Measurements from ENCODE around the gene ELFN2.

GRCh38 chr22:37416389-37416788 lies 10.9 kb downstream of the ELFN2 start:
- TF ChIP-seq, protein P1, sequence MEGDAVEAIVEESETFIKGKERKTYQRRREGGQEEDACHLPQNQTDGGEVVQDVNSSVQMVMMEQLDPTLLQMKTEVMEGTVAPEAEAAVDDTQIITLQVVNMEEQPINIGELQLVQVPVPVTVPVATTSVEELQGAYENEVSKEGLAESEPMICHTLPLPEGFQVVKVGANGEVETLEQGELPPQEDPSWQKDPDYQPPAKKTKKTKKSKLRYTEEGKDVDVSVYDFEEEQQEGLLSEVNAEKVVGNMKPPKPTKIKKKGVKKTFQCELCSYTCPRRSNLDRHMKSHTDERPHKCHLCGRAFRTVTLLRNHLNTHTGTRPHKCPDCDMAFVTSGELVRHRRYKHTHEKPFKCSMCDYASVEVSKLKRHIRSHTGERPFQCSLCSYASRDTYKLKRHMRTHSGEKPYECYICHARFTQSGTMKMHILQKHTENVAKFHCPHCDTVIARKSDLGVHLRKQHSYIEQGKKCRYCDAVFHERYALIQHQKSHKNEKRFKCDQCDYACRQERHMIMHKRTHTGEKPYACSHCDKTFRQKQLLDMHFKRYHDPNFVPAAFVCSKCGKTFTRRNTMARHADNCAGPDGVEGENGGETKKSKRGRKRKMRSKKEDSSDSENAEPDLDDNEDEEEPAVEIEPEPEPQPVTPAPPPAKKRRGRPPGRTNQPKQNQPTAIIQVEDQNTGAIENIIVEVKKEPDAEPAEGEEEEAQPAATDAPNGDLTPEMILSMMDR (conservative IDR thresholded peaks at IDR 0.05 in 1 of 2, IDR thresholded peaks at IDR 0.05 in 1 of 2; ENCODE audit: extremely low read depth in 1 of 2, insufficient read depth in 1 of 2, low read depth in 1 of 2, low read length in 2 of 2): no peak
- no peak for TF ChIP-seq EZH2 (IDR thresholded peaks at IDR 0.05; ENCODE audit: borderline replicate concordance, low read length)
